Activated CD4-positive, alpha-beta T cell treated with anti-CD3 and anti-CD28 coated beads, Interleukin-2, amount 50 U/mL, for 24 hours (primary cell): ENCODE measurements around the gene TM4SF1.
"Not testable (repeated sequence)": the region's sequence is repeated elsewhere in the genome, so short reads cannot be mapped to it uniquely, and the experiment has no call there.

Experiments
- DNase-seq, 2 donors: peaks; one replicate each; pipeline ENCODE4 v3.0.0-alpha.2; 2020; ENCODE audit warnings: low read depth in 1 of 2, low spot score in 1 of 2

The TM4SF1 gene

GRCh38 chr3:149395107-149396089 is 17.9 kb upstream of the TM4SF1 start:
- DNase-seq: no peak

- DNase-seq: peak in 1 of 2 donors; percentile 7
Measured at GRCh38 chr3:149393345-149394160, 16.1 kb upstream of the TM4SF1 start.

GRCh38 chr3:149391960-149392359 is 14.5 kb upstream of the TM4SF1 start:
- no peak for DNase-seq

- no peak for DNase-seq
Measured at GRCh38 chr3:149390772-149391212, 13.3 kb upstream of the TM4SF1 start.

GRCh38 chr3:149390294-149390693 is 12.8 kb upstream of the TM4SF1 start:
- no peak for DNase-seq

GRCh38 chr3:149388531-149389417 is 11.3 kb upstream of the TM4SF1 start:
- DNase-seq: no peak

- DNase-seq: no peak
Measured at GRCh38 chr3:149388001-149388440, 10.6 kb upstream of the TM4SF1 start.

- DNase-seq: no peak
Measured at GRCh38 chr3:149386299-149386606, 8.8 kb upstream of the TM4SF1 start.

GRCh38 chr3:149385617-149386298 is 8.3 kb upstream of the TM4SF1 start:
- no peak for DNase-seq

GRCh38 chr3:149384911-149385321 is 7.5 kb upstream of the TM4SF1 start:
- DNase-seq: no peak

GRCh38 chr3:149384167-149384566 is 6.7 kb upstream of the TM4SF1 start:
- no peak for DNase-seq

GRCh38 chr3:149383703-149384102 is 6.3 kb upstream of the TM4SF1 start:
- DNase-seq: no peak

- DNase-seq: no peak
Measured at GRCh38 chr3:149382518-149382917, 5.1 kb upstream of the TM4SF1 start.

GRCh38 chr3:149382101-149382467 is 4.6 kb upstream of the TM4SF1 start:
- no peak for DNase-seq

- DNase-seq: no peak
Measured at GRCh38 chr3:149381173-149382100, 4.0 kb upstream of the TM4SF1 start.

- not testable (repeated sequence) for DNase-seq
Measured at GRCh38 chr3:149380220-149380619, 2.8 kb upstream of the TM4SF1 start.

- DNase-seq: no peak
Measured at GRCh38 chr3:149378478-149379309, 1.2 kb upstream of the TM4SF1 start.

- DNase-seq: no peak
Measured at GRCh38 chr3:149376718-149377407, 586 bp downstream of the TM4SF1 start.
